ENCODE data around the gene ASPHD2.

The ASPHD2 gene

DNA sequence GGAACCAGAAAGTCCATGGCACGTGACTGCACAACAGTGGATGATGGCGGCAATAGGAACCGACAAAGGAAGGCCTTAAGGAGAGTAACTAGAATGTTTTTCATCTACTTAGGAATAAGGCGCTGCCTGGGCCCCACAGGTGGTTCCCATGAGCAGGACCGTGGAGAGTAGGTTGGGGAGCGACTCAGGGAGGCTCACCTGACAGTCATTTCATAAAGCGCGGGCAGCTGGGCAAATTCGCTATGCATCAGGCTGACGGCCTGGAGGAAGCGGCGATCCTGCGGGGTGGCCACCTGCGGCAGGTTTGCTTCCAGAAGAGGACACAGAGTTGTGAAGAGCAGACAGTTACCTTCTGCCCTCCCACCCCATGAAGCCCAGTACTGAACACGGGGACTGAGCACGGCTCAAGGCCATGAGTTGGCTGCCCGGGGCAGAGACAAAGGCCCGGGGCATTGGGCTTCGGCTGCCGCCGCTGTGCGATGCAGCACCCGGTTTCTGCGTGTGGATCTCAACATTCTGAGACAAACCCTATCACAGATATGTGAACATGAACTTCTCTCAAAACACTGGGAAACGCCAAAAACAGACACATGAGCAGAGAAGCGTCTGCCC, 28.7 kb downstream of the ASPHD2 start:
- no peak for ATAC-seq
- TF ChIP-seq ISL1 (CRISPR knock-in tag; IDR thresholded peaks at IDR 0.05) (no peak), ARNTL (CRISPR knock-in tag; IDR thresholded peaks at IDR 0.05; ENCODE audit: borderline replicate concordance, low read depth) (no peak), ZNF70 (CRISPR knock-in tag; IDR thresholded peaks at IDR 0.05) (no peak), ZFP3 (CRISPR knock-in tag; IDR thresholded peaks at IDR 0.05) (no peak), ZNF565 (CRISPR knock-in tag; conservative IDR thresholded peaks at IDR 0.05; ENCODE audit: low read depth) (no peak), ZFP30 (CRISPR knock-in tag; IDR thresholded peaks at IDR 0.05) (no peak), OSR1 (CRISPR knock-in tag; IDR thresholded peaks at IDR 0.05) (no peak), TOX (CRISPR knock-in tag; IDR thresholded peaks at IDR 0.05; ENCODE audit: borderline replicate concordance) (no peak), ESRRG (CRISPR knock-in tag; IDR thresholded peaks at IDR 0.05) (no peak), SNAI2 (CRISPR knock-in tag; IDR thresholded peaks at IDR 0.05) (no peak)

DNA sequence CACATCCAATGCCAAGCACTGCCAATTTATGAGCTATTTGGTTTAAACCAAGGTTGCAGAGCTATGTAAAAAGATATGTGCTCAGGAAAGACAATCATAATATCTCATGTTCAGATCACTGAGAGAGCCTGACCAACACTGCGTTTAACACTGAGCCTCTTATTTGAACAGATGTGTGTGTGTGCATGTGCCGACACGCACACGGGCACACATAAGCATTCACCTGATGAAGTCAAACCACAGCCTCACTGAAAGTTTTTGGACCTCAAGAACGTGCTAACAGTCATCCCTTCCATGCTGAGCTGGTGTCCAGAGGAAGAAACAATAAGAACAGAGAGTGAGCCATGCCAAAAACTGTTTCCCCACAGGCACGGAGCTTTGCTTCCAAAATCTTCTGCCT, 31.1 kb downstream of the ASPHD2 start:
- TF ChIP-seq ESRRG (CRISPR knock-in tag; IDR thresholded peaks at IDR 0.05) (no peak), GLIS3 (CRISPR knock-in tag; IDR thresholded peaks at IDR 0.05) (no peak), BACH2 (CRISPR knock-in tag; IDR thresholded peaks at IDR 0.05; ENCODE audit: borderline replicate concordance) (no peak), ZNF565 (CRISPR knock-in tag; conservative IDR thresholded peaks at IDR 0.05; ENCODE audit: low read depth) (no peak), ZNF8 (CRISPR knock-in tag; IDR thresholded peaks at IDR 0.05) (no peak), CSDC2 (CRISPR knock-in tag; IDR thresholded peaks at IDR 0.05) (no peak), RARB (CRISPR knock-in tag; IDR thresholded peaks at IDR 0.05) (no peak), TOX (CRISPR knock-in tag; IDR thresholded peaks at IDR 0.05; ENCODE audit: borderline replicate concordance) (no peak), ZNF70 (CRISPR knock-in tag; IDR thresholded peaks at IDR 0.05) (no peak), ISL1 (CRISPR knock-in tag; IDR thresholded peaks at IDR 0.05) (no peak), ZFP3 (CRISPR knock-in tag; IDR thresholded peaks at IDR 0.05) (no peak), ZFP30 (CRISPR knock-in tag; IDR thresholded peaks at IDR 0.05) (no peak)
- TF ChIP-seq, protein P1, sequence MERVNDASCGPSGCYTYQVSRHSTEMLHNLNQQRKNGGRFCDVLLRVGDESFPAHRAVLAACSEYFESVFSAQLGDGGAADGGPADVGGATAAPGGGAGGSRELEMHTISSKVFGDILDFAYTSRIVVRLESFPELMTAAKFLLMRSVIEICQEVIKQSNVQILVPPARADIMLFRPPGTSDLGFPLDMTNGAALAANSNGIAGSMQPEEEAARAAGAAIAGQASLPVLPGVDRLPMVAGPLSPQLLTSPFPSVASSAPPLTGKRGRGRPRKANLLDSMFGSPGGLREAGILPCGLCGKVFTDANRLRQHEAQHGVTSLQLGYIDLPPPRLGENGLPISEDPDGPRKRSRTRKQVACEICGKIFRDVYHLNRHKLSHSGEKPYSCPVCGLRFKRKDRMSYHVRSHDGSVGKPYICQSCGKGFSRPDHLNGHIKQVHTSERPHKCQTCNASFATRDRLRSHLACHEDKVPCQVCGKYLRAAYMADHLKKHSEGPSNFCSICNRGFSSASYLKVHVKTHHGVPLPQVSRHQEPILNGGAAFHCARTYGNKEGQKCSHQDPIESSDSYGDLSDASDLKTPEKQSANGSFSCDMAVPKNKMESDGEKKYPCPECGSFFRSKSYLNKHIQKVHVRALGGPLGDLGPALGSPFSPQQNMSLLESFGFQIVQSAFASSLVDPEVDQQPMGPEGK (CRISPR knock-in tag; IDR thresholded peaks at IDR 0.05; ENCODE audit: borderline replicate concordance) = no peak
- TF ChIP-seq, protein P2, sequence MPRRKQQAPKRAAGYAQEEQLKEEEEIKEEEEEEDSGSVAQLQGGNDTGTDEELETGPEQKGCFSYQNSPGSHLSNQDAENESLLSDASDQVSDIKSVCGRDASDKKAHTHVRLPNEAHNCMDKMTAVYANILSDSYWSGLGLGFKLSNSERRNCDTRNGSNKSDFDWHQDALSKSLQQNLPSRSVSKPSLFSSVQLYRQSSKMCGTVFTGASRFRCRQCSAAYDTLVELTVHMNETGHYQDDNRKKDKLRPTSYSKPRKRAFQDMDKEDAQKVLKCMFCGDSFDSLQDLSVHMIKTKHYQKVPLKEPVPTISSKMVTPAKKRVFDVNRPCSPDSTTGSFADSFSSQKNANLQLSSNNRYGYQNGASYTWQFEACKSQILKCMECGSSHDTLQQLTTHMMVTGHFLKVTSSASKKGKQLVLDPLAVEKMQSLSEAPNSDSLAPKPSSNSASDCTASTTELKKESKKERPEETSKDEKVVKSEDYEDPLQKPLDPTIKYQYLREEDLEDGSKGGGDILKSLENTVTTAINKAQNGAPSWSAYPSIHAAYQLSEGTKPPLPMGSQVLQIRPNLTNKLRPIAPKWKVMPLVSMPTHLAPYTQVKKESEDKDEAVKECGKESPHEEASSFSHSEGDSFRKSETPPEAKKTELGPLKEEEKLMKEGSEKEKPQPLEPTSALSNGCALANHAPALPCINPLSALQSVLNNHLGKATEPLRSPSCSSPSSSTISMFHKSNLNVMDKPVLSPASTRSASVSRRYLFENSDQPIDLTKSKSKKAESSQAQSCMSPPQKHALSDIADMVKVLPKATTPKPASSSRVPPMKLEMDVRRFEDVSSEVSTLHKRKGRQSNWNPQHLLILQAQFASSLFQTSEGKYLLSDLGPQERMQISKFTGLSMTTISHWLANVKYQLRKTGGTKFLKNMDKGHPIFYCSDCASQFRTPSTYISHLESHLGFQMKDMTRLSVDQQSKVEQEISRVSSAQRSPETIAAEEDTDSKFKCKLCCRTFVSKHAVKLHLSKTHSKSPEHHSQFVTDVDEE (CRISPR knock-in tag; IDR thresholded peaks at IDR 0.05) = no peak
- TF ChIP-seq, protein P3, sequence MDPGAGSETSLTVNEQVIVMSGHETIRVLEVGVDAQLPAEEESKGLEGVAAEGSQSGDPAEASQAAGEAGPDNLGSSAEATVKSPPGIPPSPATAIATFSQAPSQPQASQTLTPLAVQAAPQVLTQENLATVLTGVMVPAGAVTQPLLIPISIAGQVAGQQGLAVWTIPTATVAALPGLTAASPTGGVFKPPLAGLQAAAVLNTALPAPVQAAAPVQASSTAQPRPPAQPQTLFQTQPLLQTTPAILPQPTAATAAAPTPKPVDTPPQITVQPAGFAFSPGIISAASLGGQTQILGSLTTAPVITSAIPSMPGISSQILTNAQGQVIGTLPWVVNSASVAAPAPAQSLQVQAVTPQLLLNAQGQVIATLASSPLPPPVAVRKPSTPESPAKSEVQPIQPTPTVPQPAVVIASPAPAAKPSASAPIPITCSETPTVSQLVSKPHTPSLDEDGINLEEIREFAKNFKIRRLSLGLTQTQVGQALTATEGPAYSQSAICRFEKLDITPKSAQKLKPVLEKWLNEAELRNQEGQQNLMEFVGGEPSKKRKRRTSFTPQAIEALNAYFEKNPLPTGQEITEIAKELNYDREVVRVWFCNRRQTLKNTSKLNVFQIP (CRISPR knock-in tag; IDR thresholded peaks at IDR 0.05; ENCODE audit: borderline replicate concordance, low read depth) = no peak
- TF ChIP-seq, protein P4, sequence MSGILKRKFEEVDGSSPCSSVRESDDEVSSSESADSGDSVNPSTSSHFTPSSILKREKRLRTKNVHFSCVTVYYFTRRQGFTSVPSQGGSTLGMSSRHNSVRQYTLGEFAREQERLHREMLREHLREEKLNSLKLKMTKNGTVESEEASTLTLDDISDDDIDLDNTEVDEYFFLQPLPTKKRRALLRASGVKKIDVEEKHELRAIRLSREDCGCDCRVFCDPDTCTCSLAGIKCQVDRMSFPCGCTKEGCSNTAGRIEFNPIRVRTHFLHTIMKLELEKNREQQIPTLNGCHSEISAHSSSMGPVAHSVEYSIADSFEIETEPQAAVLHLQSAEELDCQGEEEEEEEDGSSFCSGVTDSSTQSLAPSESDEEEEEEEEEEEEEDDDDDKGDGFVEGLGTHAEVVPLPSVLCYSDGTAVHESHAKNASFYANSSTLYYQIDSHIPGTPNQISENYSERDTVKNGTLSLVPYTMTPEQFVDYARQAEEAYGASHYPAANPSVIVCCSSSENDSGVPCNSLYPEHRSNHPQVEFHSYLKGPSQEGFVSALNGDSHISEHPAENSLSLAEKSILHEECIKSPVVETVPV (CRISPR knock-in tag; IDR thresholded peaks at IDR 0.05) = no peak
- ATAC-seq = no peak

DNA sequence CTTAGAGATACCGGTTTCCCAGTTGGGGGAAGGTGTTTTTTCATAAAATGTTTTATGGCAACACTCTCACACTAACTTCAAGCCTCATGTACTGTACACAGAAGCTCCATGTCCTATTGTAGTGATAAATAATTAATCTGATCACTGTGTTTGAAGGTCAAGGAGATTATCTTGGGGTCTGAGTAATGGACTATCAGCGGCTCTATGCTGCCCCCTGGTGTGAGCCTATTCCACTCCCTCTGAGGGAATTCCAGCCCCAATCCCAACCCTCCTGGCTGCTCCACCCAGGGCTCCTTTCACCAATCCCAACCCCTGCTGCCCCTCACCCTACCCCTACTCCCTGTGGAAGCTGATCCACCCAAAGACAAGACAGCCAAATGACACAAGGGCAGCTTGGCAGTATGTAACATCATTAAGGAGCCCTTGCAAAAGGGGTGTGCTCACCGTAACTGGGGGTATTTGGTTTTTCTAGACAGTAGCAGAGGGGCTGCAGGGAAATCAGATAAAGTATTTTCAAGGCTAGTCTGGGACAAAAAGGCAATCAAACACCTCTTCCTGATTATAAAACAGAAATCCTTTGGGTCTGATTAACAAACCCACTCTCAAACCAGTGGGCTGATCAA, 32.2 kb downstream of the ASPHD2 start:
- peak; percentile 96 for ATAC-seq
- TF ChIP-seq ZFP3 (CRISPR knock-in tag; IDR thresholded peaks at IDR 0.05) (no peak), RARB (CRISPR knock-in tag; IDR thresholded peaks at IDR 0.05) (no peak), TCF4 (CRISPR knock-in tag; IDR thresholded peaks at IDR 0.05; ENCODE audit: borderline replicate concordance) (no peak), CSDC2 (CRISPR knock-in tag; IDR thresholded peaks at IDR 0.05) (no peak), ESRRG (CRISPR knock-in tag; IDR thresholded peaks at IDR 0.05) (no peak), ISL1 (CRISPR knock-in tag; IDR thresholded peaks at IDR 0.05) (no peak), ZNF565 (CRISPR knock-in tag; conservative IDR thresholded peaks at IDR 0.05; ENCODE audit: low read depth) (no peak), OSR1 (CRISPR knock-in tag; IDR thresholded peaks at IDR 0.05) (no peak), SNAI2 (CRISPR knock-in tag; IDR thresholded peaks at IDR 0.05) (no peak), GLIS3 (CRISPR knock-in tag; IDR thresholded peaks at IDR 0.05) (no peak)
- TF ChIP-seq, protein P2 (CRISPR knock-in tag; IDR thresholded peaks at IDR 0.05) = no peak
- TF ChIP-seq, protein P1 (CRISPR knock-in tag; IDR thresholded peaks at IDR 0.05; ENCODE audit: borderline replicate concordance) = no peak
- TF ChIP-seq, protein P3 (CRISPR knock-in tag; IDR thresholded peaks at IDR 0.05; ENCODE audit: borderline replicate concordance, low read depth) = no peak
